Adrenal gland (tissue), 12 donors: ENCODE data around the gene FBXL19. TPM values are rescaled to one million over a fixed set of nuclear protein-coding genes. Genes with fewer than 3 reads are reported as not detected.

Experiments used
- DNase-seq, 7 donors: peaks; one replicate each; pipeline ENCODE4 v3.0.0-alpha.2; 2019 to 2020
- H3K27ac ChIP-seq, 5 donors: fragments of 200-600 bp; sonication (generic) in 4 of 5; 1 replicate in 3 of 5; 2 replicates in 2 of 5; pipeline versions ENCODE4 v1.5.1 to v1.8.0; 2016 to 2020; ENCODE audit warnings: mild to moderate bottlenecking in 1 of 5
- H3K27me3 ChIP-seq: fragments of 200-600 bp; 2 replicates; pipeline ENCODE4 v1.8.0; 2021
- H3K36me3 ChIP-seq, 2 donors: fragments of 200-600 bp; replicated peaks in 1 of 2; 1 replicate in 1 of 2; 2 replicates in 1 of 2; pipeline versions ENCODE4 v1.5.1 to v1.8.0; 2018 to 2022
- H3K4me1 ChIP-seq, 2 donors: fragments of 200-600 bp; replicated peaks in 1 of 2; 1 replicate in 1 of 2; 2 replicates in 1 of 2; pipeline versions ENCODE4 v1.5.1 to v1.8.0; 2018 to 2021
- H3K4me3 ChIP-seq, 4 donors: fragments of 200-600 bp; sonication (generic) in 3 of 4; one replicate each; pipeline ENCODE4 v1.5.1; 2016 to 2018
- H3K9me3 ChIP-seq, 3 donors: fragments of 200-600 bp; sonication (generic) in 1 of 3; replicated peaks in 1 of 3; 1 replicate in 2 of 3; 2 replicates in 1 of 3; pipeline versions ENCODE4 v1.5.1 to v1.8.0; 2016 to 2021
- POLR2A ChIP-seq, 2 donors: fragments of 450-650 bp; IDR thresholded peaks; one replicate each; pipeline ENCODE4 v1.6.1; 2017; ENCODE audit warnings: antibody characterized with exemption in 2 of 2, mild to moderate bottlenecking in 2 of 2, moderate library complexity in 1 of 2
- WGBS, 4 donors: extraction: QIAGEN DNeasy Blood & Tissue Kit in 2 of 4; methylation state at CpG; one replicate each; pipeline versions ENCODE4 v1.1.5 to v1.1.7; 2013 to 2017; 5-methylcytosine and 5-hydroxymethylcytosine counted together
- intact Hi-C, 2 donors: fragments of 100-400 bp; cut with DNase I; formaldehyde crosslinking; loops; one replicate each; pipeline versions ENCODE4 v1.14.1 to v1.15.0; 2022 to 2023
- polyA plus RNA-seq, 3 donors: library from polyadenylated mRNA; stranded (reverse); fragments of 200-250 nt in 2 of 3; fragments of 350-450 nt in 1 of 3; fragmentation: Illumina TruSeq in 1 of 3; extraction: RNeasy Lipid Tissue Mini Kit (QIAGEN cat#74804) in 1 of 3; gene quantifications; one replicate each; pipeline ENCODE4 v1.2.3, GENCODE V29; 2013 to 2014
- total RNA-seq, 9 donors: library from RNA; depleted of rRNA in 4 of 9; stranded (reverse); fragments of >200 nt in 4 of 9; fragments of 120-200 nt in 1 of 9; fragmentation: NEBNext Ultra II Directional in 1 of 9; extraction: Animal tissue kit (Norgen Biotek cat#: 25700) in 1 of 9; gene quantifications; one replicate each; pipeline versions ENCODE4 v1.1.0 to v1.2.4, GENCODE V29; 2013 to 2023
- TF ChIP-seq, protein P1 (sequence below), 6 experiments: fragments of 450-650 bp in 4 of 6; fragments of 200-600 bp in 2 of 6; sonication (generic) in 1 of 6; IDR thresholded peaks; 1 replicate in 5 of 6; 2 replicates in 1 of 6; pipeline versions ENCODE4 v1.5.1 to v1.8.0; 2016 to 2021; ENCODE audit warnings: antibody characterized with exemption in 6 of 6, mild to moderate bottlenecking in 2 of 6, moderate library complexity in 1 of 6
- donor health status: healthy with polysubstance abuse.
- donor health status: Bipolar disorder and iron deficiency.
- donor health status: DM: yes; HTN: yes; CAD: no.
- donor health status: DM: no; HTN: no; CAD: no.
- donor health status: DM: no; HTN: no; CAD: no.
- donor health status: DM: yes; HTN: yes; CAD: no.

The FBXL19 gene
- total and polyA plus RNA-seq, 12 donors = 1.6 to 74.1 (median 12.5) TPM

DNA sequence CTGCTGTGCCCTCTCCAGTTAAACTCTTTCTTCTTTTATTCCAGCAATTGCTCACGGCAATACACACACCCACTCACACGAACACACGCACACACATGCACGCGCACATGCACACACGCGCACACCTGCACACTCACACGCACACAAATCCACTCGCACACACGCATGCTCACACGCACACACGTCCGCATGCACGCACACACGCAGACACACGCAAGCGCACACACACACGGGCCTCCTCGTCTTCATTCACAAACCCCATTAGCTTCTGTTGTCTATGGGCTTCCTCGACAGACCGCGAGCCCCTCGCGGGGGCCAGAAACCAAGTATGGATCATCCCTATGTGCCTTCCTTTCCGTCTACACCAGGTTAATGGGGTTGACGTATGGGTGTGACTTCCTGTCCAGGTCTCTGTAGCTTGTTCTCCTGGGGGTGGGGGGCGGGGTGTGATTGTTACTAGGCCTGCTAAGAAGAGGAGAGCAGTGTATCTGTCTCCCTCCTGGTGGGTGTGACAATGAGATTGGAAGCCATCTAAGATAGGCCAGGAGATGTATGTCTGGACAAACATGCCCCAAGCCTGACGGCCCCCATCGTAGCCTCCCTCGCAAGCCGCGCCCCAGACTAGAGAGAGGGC is 27.6 kb upstream of the FBXL19 start:
- Histone ChIP-seq H3K4me1 (peaks cover 9 to 40% of the 10 kb centered on the region in 2 donors), H3K27me3 (no peaks in the 10 kb centered on the region), H3K4me3 (peak overlapping the region in 2 of 4 donors; percentile 51 to 61), H3K36me3 (no peaks in the 10 kb centered on the region), H3K27ac (peak overlapping the region; percentile 95 to 98 (median 97)), H3K9me3 (no peaks in the 10 kb centered on the region)
- TF ChIP-seq, protein P1, sequence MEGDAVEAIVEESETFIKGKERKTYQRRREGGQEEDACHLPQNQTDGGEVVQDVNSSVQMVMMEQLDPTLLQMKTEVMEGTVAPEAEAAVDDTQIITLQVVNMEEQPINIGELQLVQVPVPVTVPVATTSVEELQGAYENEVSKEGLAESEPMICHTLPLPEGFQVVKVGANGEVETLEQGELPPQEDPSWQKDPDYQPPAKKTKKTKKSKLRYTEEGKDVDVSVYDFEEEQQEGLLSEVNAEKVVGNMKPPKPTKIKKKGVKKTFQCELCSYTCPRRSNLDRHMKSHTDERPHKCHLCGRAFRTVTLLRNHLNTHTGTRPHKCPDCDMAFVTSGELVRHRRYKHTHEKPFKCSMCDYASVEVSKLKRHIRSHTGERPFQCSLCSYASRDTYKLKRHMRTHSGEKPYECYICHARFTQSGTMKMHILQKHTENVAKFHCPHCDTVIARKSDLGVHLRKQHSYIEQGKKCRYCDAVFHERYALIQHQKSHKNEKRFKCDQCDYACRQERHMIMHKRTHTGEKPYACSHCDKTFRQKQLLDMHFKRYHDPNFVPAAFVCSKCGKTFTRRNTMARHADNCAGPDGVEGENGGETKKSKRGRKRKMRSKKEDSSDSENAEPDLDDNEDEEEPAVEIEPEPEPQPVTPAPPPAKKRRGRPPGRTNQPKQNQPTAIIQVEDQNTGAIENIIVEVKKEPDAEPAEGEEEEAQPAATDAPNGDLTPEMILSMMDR (IDR thresholded peaks at IDR 0.05) = no peak
- TF ChIP-seq POLR2A (IDR thresholded peaks at IDR 0.05) = no peak
- DNase-seq = peak in 1 of 7 donors; percentile 27
- WGBS, 4 donors = 62 to 77% (median 71%) methylated on average over 26 to 32 of the region's 32 CpGs
- intact Hi-C loops = no loop called here

DNA sequence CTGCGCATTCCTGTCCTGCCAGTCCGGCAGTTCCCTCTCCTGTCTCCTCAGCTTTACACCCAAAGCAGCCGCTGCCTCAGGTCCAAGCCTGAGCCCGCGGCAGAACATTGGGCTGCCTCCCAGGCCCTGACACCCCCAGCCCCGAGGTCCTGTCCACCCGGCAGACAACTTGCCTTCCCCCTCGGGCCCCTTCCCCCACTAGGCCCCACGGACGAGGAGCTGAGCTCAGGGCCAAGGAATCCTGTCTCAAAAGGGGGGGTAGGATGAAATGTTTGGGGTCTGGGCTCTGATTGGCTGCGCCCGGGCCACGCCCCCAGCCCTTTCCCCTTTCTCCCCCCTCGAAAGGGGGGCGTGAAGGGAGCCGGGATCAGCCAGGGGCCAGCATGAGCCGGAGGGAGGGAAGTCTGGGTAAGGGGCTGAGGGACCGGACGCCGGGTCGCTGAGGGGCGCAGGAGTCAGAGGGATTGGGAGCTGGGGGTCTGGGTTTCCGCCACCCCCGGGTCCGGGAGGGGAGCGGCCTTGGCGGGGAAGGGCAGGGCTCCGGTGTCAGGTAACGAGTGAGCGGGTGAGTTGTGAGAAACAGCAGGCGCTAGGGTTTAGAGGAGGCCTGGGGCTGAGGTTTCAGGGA is 27.0 kb upstream of the FBXL19 start, which contains the start of gene CTF1:
Gene CTF1, plus strand, starts transcription at position 354 of the 628 bp plus-strand sequence. Its CDS starts 30 bp downstream, at position 384.
- H3K4me3 ChIP-seq = peak within 1 kb of the TSS in 3 of 4 donors; percentile 7 to 61 (median 51)
- intact Hi-C loops = no loop called here
- 4 to 8% (median 6%) methylated on average over 17 to 31 of the region's 31 CpGs for WGBS, 4 donors
- peak within 1 kb of the TSS; percentile 95 to 98 (median 97) for H3K27ac ChIP-seq
- no peaks in the 10 kb centered on the region for H3K27me3 ChIP-seq
- peak; percentile 71 to 82 (median 77) for DNase-seq
- peaks cover 12 to 41% of the 10 kb centered on the region in 2 donors for H3K4me1 ChIP-seq
- peak in 1 of 2 donors; percentile 54 for TF ChIP-seq POLR2A (IDR thresholded peaks at IDR 0.05)
- TF ChIP-seq, protein P1 (IDR thresholded peaks at IDR 0.05) = no peak
- H3K9me3 ChIP-seq = no peaks in the 10 kb centered on the region
- no peaks in the 10 kb centered on the region for H3K36me3 ChIP-seq

DNA sequence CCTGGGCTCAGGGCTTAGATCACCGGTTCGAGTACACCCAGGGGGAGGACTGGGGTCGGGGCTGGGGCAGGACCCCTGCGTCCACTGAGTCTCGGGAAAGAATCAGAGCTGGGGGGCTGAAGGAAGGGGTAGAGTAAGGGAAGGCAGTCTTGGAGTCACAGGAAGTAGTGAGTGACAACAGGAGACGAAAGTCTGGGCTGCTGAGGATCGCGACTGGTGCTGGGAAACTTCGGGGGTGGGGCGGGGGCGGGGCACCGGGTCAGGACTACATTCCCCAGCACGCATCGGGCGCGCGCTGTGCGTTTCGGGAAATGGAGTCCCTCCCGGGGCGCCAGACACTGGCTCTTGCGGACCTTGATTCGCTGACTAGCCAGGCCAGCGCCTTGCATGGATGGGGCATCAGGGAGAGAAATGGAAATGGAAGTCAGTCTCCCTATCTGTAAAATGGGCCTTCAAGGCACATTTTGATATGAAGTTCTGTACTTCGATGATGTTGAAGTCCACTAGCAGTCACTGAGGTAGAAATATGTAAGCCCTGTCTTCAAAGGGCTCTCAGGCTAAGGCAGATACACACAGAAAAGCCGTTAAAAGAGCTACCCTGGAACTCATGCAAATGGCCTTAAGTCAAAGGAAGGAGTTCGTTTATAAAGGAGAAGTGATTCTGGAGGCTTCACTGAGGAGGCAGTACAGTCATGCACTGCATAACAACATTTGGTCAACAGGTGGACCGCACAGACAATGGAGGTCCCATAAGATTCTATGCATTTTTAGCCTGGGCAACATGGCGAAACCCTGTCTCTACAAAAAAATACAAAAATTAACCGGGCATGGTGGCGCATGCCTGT is 26.3 kb upstream of the FBXL19 start:
- intact Hi-C loops = no loop called here
- peak overlapping the region in 3 of 4 donors; percentile 7 to 61 (median 51) for H3K4me3 ChIP-seq
- peak; percentile 90 to 97 (median 94) for DNase-seq
- H3K27ac ChIP-seq = peak overlapping the region; percentile 95 to 98 (median 97)
- WGBS, 4 donors = 15 to 21% (median 17%) methylated on average over 24 to 31 of the region's 31 CpGs
- H3K27me3 ChIP-seq = no peaks in the 10 kb centered on the region
- no peaks in the 10 kb centered on the region for H3K36me3 ChIP-seq
- peaks cover 15 to 46% of the 10 kb centered on the region in 2 donors for H3K4me1 ChIP-seq
- TF ChIP-seq, protein P1 (IDR thresholded peaks at IDR 0.05) = no peak
- TF ChIP-seq POLR2A (IDR thresholded peaks at IDR 0.05) = peak in 1 of 2 donors; percentile 65
- no peaks in the 10 kb centered on the region for H3K9me3 ChIP-seq

DNA sequence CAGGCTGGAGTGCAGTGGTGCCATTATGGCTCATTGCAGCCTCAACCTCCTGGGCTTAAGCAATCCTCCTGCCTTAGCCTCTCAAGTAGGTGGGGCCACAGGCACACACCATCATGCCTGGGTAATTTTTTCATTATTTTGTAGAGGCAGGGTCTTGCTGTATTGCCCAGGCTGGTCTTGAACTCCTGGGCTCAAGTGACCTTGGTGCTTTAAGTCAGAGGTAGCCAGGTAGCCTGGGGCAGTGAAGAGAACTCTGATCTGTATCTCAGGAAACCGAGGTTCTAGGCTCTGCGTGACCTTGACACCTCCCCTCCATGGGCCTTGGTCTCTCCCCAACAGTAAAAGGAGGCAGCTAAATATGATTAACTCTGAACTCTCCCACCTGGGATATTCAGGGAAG is 23.6 kb upstream of the FBXL19 start:
- no peaks in the 10 kb centered on the region for H3K36me3 ChIP-seq
- H3K4me1 ChIP-seq = peaks cover 6 to 26% of the 10 kb centered on the region in 2 donors
- no peaks in the 10 kb centered on the region for H3K27me3 ChIP-seq
- no peak for DNase-seq
- intact Hi-C loops = no loop called here
- H3K4me3 ChIP-seq = no peak overlapping the region
- WGBS, 4 donors = 33 to 73% (median 60%) methylated on average over 1 to 2 of the region's 2 CpGs
- H3K9me3 ChIP-seq = no peaks in the 10 kb centered on the region
- H3K27ac ChIP-seq = no peak overlapping the region
- no peak for TF ChIP-seq POLR2A (IDR thresholded peaks at IDR 0.05)
- TF ChIP-seq, protein P1 (IDR thresholded peaks at IDR 0.05) = no peak
